Raji (cell line): ENCODE data around the gene CD300H.

Source experiments
- POLR2A ChIP-seq: IDR thresholded peaks from 2 replicates; pipeline ENCODE4 v1.6.1; 2011; ENCODE audit warnings: low read depth, low read length, control low read depth; ENCODE audit not compliant: insufficient read depth

The CD300H gene

DNA sequence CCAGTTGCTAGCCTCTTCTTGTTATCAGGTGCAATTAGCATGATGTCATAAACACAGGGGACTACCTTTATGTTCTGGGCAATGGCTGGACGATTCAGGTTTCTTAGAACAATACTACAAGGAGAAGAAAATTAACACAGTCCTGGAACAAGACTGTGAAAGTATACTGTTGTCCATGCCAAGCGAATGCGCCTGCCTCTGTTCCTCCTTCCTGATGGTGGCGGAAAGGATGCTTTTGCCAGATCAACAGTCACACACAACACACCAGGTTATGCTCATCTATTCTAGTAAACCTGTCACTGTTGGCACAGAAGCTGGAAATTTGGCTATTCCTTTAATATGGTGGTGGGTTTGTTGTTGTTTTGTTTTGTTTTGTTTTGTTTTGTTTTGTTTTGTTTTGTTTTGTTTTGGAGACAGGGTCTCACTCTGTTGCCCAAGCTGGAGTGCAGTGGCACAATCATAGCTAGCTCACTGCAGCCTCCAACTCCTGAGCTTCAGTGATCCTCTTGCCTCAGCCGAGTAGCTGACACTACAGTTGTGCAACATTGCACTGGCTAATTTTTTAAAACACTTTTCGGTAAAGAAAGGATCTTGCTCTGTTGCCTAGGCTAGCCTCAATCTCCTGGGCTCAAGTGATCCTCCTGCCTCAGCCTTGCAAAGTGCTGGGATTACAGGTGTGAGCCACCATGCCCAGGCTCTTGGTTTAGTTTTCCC lies 27.9 kb upstream of the CD300H start:
- TF ChIP-seq POLR2A = no peak

DNA sequence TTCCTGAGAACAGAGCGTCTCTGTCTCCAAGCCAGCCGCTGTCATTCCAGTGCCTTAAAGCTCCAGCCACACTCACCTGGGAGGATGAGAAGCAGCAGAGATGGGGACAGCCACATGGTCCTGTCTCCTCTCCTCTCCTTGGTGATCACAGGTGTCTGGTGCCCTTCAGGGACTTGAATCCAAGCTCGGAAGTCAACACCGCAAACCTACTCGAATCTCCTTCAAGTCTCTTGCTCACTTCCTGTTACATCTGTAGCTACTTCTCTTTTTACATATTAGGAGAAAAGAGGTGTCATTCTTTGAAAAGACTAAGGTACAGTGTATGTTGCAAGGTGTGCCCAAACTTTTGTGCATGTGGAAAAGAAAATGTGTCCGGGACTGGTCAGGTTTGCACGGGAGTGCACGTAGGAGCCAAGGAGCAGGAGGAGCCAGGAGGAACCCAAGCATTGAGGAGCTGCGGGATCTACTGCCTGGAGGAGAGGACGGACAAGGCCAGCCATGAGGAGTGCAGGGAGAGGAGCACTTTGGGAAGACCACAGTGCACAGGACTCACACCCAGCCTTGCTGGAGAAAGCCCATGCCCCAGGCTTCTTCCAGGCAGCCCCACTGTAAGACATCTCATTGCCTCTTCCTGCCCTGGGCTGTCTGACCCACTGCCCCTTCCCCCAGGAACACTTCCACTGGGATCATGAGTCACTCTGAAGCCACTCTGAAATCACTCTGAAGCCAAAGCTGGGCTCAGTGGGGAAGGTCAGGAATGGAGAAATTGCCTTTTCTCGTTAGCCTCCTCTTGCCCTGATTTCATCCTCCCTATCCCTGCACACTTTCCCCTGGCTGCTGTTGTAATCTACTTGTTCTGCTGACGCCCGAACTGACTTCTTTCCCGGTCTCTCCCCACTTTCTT lies 25.0 kb upstream of the CD300H start, which contains the start of gene CD300LD:
TSS of gene CD300LD (minus strand) at position 197 of the 904 bp plus-strand sequence. CDS start at position 116, 81 bp downstream.
- TF ChIP-seq POLR2A = no peak

DNA sequence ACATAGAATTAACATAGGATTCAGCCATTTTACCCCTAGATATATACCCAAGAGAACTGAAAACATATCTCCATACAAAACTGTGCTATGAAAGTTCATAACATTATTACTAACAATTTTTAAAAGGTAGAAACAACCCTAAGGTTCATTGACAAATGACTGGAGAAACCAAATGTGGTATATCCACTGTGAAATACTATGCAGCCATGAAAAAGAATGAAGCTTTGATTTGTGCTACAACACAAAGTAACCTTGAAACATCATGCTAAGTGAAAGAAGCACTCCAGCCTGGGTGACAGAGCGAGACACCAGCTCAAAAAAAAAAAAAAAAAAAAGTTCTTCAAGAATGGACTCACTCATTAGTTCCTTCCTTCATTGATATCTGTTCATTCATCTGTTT lies 24.2 kb upstream of the CD300H start:
- TF ChIP-seq POLR2A = no peak

DNA sequence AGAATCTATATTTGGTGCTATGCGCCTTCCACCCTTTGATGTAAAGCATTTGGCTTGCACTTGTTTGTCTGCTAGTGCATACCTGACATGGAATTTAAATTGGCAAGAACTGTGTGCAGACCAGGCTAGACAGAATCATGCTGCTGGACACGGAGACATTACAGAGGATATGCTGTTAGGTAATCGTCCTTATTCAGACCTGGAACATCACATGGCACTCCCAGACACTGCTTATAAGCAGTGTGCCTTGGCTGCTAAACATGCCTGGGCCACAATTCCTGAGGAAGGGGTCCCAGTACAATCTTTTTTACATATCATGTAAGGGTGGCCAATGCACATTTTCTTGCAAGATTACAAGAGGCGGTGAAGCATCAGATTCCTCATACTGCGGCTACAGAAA lies 18.4 kb upstream of the CD300H start:
- no peak for TF ChIP-seq POLR2A

DNA sequence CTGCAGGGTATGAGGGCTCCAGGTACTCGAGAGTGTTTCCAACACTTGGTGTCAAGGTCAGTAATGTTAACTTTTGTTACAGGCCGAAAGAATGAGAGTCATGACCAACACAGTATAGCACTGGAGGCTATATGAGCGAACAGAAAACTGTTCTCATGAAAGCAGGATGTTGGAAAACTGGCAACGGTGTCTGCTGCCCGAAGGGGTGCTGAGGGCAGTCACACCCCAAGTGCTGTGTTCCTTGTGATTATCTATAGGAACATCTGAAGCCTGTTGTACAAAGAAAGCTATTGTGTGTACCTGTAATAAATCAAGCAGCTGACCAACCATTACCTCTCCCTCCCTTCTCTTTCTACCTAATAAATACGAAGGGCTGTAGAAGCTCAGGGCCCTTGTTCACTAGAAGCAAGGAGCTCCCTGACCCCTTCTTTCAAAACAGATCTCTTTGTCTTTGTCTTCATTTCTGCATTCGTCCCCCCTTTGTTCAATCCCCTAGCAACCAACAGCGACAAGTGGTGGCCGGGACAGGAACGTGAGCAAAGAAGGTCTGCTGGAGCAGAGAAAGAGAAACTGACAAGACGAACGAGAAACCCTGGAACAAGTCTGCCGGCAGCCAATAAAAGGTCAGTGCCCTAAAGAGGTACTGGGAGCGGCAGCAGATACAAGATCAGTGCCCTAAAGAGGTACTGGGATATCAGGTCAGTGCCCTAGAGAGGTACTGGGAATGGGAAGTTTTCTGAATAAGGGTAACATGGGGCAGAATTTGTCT lies 17.2 kb upstream of the CD300H start:
- no peak for TF ChIP-seq POLR2A

DNA sequence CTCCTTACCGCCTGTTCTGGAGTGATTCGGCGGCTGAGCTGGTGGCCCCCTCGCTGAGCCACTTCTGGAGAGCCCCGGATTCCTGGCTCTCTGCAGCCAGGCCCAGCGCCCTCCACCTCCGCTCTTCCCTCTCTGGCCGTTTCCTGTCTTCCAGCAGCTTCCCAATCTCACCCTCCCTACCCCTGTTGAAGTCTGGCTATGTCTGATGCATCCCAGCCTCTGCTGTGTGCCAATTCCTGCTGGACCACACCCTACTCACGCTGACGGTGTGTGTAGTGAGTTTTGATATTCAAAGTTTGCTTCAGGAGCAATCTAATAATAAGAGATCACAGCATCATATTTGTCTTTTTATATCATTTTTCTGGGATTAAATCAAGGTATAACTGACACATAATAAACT lies 15.3 kb upstream of the CD300H start:
- TF ChIP-seq POLR2A = no peak

DNA sequence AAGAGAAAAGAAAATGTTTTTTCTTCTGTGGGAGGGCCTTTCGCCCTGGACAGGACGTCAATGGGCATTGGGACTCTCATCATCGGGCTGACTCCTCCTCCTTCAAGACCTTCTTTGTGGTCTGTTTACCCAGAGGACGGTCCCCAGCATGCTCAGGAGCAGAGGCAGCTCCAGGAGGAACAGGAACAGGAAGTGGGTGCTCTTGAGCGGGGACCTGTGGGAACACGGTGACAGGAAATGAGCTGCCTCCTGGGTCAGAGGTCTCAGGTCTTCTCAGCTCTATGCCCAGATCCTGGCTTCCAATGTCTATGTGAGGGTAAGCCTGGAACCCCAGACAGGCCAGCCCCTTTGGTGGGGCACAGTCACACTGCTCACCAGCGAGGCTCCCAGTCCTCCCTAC lies 12.6 kb upstream of the CD300H start:
- TF ChIP-seq POLR2A = no peak

DNA sequence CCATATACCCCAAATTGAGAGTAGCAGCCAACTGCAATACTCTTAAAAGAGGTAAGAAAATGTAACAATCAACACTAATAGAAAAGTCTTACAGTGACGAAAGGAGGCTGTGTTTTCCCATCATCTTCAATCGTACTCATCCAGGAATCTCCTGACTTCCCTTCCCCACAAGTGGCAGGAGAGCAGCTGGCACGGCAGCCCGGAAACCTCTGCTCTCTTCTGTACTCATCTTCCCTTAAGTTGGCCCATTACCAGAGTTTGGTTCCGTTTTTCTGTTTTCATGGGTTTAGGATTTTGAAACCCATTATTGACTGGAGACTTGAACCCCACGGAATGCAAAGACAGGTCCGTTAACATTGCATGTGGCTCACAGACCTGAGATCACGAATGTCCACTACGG lies 11.7 kb upstream of the CD300H start:
- TF ChIP-seq POLR2A = no peak

DNA sequence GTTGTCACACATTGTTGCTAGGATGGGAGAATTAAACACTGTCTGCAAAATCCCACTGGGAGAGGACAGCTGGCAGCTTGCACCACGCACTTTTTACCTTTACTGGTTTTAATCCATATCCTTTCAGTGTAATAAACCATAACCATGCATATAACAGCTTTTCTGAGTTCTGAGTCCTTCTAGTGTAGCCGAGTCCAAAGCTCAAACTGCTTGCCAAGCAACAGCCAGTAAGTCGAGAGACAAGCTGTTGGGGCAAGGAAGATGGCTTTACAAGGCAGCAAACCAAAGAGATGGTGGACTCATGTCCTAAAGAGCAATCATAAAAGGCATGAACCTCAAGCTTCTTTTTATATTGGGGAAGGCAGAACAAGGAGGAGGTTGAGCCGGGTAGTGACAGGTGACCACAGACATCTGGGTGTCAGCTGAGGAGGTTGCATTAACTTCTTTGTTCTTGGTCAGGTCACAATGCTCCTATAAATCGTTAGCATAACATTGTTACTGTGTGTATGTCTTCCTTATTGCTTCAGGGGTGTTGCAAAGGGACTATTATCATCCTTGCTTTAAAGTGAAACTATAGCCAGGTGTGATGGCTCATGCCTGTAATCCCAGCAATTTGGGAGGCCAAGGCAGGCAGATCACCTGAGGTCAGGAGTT lies 7.3 kb upstream of the CD300H start:
- no peak for TF ChIP-seq POLR2A

DNA sequence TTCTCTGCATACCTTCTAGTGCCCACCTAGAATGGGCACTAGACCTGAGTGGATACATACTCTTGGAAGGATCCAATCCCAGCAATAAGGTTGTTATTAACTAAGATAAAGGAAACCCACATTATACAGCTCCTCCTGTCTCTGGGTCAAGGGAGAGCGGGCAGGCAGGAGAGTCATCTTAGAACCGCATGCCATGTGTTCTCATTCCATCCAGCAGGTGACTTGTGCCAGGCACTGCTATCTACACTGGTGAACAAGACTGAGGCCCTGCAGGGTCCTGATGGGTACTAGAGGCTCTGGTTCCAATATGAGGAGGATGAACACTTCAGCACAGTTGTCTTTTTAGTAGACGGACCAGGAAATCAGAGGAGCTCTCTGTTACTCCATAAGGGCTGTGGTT lies 5.9 kb upstream of the CD300H start:
- TF ChIP-seq POLR2A = no peak

DNA sequence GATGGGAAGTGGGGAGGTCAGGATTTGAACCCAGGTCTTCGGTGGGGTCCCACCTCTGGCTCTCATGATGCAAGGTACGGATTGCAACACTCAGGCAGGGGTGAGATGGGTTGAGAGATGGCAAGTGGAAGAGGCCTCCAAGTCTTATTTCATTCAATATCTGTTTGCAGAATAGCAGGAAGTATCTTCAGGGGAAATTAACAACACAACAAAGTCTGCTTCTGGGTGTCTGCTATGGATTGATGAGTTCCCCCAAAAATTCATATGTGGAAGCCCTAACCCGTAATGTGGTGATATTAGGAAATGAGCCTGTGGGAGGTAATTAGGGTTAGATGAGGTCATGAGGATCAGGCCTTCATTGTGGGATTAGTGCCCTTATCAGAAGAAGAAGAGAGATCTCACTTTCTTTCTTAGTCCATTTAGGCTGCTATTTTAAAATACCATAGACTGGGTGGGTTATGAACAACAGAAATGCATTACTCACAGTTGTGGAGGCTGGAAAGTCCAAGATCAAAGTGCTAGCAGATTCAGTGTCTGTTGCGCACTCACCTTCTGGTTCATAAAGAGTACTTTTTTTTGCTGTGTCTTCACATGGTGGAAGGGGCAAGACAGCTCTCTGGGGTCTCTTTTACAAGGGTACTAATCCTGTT lies 4.4 kb upstream of the CD300H start:
- no peak for TF ChIP-seq POLR2A

DNA sequence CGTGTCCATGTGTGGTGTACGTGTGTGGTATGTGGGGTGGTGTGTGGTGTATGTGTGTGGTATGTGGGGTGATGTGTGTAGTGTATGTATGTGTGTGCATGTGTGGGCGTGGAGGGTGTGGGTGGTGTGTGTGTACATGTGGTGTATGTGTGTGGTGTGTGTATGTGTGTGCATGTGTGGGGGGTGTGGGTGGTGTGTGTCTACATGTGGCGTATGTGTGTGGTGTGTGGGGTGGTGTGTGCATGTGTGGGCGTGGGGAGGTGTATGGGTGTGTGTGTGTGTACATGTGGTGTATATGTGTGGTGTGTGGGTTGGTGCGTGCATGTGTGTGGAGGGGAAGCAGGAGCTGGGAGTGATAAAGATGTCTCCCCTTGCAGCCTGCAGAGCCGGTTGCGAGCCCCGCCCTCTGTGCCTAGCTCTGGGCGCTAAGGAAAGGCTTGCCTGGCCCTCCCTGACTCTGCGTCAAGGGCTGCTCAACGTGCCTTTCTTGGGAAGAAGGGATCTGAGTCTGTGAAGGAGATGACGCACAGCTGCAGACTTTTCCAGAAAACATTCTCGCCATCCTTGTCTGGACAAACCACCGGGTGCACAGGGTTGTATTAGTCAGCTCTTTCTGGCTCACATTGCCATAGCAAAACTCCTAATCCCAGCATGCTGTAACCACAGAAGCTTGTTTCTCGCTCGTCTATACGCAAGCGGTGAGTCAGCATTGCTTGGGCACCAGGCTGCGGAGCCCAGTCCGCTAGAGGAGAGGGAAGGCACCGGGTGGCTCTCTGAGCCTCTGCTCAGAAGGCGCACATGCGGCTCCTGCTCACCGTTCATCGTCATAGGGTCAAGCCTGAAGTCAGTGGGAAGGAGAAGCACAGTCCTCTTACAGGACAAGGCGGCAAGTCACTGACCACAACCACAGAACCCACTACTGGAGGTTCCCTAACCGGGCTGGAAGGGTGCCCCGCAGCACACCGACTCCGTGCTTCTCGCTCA lies 2.0 kb upstream of the CD300H start:
- no peak for TF ChIP-seq POLR2A
